VCaP (cell line): Measurements from ENCODE around the gene ZSWIM3.

Experiments
- H3K27ac ChIP-seq: fragments of 450-650 bp; 2 replicates; pipeline ENCODE4 v1.5.1; 2017
- CTCF ChIP-seq: fragments of 450-650 bp; conservative IDR thresholded peaks from 2 replicates; pipeline ENCODE4 v1.5.1; 2017; ENCODE audit warnings: mild to moderate bottlenecking, moderate library complexity

Gene ZSWIM3

DNA sequence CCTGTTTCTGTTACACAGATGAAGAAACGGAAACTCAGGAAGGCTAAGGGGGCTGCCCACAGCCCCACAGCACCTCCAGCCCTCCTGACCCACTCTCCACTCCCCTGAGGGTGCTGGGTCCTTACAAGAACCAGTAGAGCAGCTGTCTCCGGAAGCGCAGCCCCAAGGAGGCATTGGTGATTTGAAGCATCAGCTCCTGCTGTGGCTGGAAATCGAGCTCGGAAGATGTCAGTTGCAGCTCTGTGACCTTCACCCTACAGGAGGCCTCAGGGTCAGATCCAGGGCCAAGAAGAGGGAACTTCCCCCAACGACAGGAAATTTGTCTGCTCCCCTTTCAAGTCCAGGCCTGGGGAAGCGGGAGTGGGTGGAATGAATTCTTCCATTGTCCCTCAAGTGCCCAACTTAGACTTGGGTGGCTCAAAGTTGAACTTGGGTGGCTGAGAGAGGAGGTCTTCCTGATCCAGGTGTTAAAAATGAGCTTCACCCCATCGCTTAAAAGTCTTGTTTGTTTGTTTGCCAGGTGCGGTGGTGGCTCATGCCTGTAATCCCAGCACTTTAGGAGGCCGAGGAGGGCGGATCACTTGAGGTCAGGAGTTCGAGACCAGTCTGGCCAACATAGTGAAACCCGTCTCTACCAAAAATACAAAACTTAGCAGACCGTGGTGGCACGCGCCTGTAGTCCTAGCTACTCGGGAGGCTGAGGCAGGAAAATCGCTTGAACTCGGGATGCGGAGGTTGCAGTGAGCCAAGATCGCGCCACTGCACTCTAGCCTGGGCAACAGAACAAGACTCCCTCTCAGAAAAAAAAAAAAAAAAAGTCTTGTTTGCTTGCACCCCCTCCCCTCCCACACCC, 52.6 kb downstream of the ZSWIM3 start:
- H3K27ac ChIP-seq: no peak overlapping the region
- no peak for TF ChIP-seq CTCF

- no peak for TF ChIP-seq CTCF
- H3K27ac ChIP-seq: peak overlapping the region; percentile 51; the same call in 1 of the 2 replicates
Measured at GRCh38 chr20:45910670-45911485, 53.5 kb downstream of the ZSWIM3 start.

DNA sequence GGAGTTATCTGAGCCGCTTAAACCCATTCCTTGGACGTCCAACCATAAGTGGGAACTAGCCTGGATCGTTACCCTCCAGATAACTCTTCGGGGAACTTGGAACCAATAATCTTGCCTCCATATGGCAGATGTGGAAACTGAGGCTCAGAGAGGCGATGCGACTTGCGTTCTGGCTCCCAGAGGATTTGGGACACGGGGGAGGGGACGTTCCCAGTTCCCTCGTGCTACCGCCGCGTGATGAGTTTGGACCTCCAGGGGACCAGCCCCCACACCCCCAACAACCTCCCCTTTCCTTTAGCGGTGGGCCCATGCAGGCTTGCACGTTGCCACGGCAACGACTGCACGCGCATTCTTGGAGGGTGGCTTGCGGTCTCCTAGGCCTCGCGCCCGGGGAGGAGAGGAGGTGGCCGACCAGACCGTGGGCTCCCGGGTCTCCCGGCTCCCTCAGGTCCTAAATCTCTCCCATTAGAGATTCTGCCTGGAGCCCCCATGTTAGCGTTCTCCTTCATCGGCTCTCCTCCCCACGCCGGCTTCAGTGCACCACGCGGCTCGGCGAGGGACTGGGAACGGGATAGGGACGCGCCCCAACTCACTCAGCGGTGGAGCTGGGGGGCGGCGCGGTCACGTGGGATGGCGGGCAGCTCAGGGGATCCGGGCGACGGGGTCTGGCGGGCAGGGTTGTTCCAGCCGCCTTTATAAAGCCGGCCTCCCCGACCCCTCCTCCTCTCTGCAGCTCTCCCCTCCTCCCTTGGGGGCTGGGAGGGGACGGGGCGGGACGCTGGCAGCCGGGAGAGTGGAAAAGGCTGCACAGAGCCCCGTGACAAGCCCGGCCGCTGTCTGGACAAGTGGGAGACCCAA, 54.3 kb downstream of the ZSWIM3 start, which contains the start of gene PLTP:
PLTP (minus strand) TSS at position 670 of the 858 bp plus-strand sequence. CDS start 703 bp downstream, outside the sequence.
- TF ChIP-seq CTCF: no peak
- H3K27ac ChIP-seq: peak within 1 kb of the TSS; percentile 51; the same call in 1 of the 2 replicates

DNA sequence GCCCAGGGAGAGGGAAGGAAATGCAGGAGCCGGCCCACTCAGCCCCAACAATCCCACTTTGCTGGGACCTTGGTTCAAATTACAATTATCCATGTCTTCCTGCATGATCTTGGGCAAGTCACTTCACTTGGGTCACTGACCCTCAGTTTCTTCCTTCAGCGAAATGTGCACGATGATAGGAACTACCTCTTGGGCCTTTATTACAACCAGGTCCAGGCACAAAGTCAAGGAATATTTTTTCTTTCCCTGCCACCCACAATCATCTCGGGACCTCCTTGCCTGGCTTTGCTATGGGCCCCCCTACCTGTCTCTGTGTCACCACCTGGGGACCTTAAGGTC, 54.9 kb downstream of the ZSWIM3 start:
- no peak for TF ChIP-seq CTCF
- peak overlapping the region; percentile 51; the same call in 1 of the 2 replicates for H3K27ac ChIP-seq

- no peak overlapping the region for H3K27ac ChIP-seq
- no peak for TF ChIP-seq CTCF
Measured at GRCh38 chr20:45913116-45913515, 55.7 kb downstream of the ZSWIM3 start.

GRCh38 chr20:45917790-45918141, 60.4 kb downstream of the ZSWIM3 start:
- TF ChIP-seq CTCF: no peak
- H3K27ac ChIP-seq: no peak overlapping the region
